ENCODE results near the gene SSUH2.
"Not testable (repeated sequence)": the region's sequence is repeated elsewhere in the genome, so short reads cannot be mapped to it uniquely, and the experiment has no call there.

SSUH2 gene

DNA sequence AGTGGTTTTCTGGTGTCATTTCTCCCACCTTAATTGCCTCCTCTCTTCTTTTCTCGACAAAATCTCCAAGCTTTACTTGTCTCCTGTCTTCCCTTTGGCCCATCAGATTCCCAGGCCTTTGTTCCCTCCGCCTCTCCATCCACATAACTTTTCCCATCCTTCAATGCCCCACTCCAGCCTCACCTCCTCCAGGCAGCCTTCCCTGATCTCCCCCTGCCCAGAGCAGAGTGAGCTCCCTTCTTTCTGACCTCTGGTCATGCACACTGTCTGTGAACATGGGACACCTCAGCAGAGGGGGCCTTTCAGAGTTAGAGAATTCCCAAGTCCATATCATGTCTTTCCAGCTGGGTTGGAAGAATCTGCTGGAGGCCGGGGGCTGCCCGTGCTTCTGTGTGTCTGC is 14.6 kb upstream of the SSUH2 start:
- DNase-seq (ENCODE audit: low read depth in 2 of 2) = no peak

DNA sequence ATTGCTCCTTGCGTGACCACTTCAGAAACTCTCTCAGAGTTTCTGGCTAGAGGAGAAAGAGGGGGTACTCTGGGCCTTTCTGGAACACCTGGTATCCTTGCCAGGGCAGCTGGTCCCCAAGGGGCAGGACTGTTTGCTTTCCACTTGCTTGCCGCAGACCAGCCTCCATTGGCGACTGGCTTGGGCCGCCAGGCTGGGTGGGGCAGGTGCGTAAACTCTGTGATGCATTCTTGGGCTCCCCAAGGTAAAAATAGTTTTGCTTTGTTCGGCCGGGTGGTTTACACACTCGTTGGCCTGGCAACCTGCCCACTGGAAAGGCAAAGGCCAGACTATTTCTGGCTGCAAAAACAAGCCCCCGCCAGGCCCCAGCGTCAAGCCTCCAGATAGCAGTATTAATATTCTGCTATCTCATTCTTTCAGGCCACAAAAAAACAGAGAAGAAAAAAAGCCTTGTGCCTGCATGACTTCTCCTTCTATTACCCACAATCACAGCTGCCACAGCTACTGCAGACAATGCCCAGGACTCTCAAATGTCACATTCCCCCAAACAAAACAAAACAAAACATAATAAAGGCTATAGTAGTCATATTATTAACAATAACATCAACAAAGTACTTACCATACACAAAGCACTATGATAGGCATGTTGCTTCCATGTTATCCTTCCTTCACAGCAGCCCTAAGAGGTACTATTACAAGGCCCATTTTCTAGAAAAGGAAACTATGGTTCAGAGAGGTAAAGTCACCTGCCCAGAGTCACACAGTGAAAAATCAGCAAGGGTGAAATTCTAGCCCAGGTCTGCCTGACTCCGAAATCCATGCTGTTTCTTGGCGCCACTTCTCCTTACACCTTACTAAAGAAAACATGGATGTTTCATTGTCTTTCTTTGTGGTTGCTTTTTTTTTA is 14.0 kb upstream of the SSUH2 start:
- DNase-seq (ENCODE audit: low read depth in 2 of 2) = no peak

DNA sequence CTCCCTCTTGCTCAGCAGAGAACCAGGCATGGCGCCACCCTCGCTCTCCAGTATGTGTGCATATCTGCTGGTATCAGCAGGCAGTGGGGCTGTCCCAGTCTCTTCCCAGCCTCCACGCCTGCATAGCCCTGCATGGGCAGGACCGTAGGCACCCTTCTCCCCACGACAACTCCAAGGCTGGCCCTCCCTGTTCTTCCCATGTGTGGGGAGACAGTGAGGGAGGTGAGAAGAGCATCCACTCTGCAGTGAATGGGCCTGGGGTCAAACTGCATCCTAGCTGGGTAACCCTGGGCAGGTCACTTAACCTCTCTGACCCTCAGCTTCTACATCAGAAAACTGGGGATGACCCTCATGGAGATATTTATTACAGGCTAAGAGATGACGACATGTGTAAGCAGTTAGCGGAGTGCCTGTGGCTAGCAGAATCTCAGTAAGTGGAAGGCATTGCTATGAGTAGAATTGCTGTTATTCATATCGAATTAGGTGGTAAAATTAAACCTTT is 13.3 kb upstream of the SSUH2 start:
- no peak for DNase-seq (ENCODE audit: low read depth in 2 of 2)

DNA sequence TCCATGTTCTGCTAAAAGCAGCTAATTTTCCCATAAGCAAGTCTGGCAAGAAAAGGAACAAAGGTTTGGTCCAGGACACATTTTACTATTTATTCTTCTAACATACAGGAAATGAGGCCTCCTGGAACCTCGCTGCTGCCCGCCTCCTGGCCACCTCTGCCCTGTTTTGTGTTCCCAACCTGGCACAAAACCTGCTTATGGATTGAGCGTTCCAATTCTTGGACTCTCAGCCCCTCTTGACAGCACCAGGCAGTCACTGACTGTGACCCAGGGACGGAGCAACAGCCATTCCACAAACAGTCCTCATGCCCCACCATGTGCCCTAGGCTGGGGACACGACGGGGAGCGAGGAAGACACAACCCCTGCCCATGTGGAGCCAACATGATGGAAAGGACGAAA is 11.6 kb upstream of the SSUH2 start:
- DNase-seq (ENCODE audit: low read depth in 2 of 2) = no peak

DNA sequence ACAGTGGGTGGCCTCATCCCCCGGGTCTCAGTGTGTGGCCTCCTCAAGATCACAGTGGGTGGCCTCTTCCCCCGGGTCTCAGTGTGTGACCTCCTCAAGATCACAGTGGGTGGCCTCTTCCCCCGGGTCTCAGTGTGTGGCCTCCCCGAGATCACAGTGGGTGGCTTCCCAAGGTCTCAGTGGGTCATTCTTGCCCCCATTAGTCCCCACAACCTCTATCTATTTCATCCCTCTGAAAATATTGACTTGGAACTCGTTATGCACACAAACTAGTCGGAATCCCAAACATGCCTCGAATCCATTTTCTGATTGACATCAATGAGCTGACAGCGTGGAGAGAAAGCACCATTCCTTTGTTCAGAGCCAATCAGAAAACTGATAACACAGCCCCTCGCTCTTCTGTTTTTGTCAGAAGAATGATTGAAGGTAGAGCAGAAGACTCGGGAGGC is 10.8 kb upstream of the SSUH2 start:
- DNase-seq (ENCODE audit: low read depth in 2 of 2) = no peak

DNA sequence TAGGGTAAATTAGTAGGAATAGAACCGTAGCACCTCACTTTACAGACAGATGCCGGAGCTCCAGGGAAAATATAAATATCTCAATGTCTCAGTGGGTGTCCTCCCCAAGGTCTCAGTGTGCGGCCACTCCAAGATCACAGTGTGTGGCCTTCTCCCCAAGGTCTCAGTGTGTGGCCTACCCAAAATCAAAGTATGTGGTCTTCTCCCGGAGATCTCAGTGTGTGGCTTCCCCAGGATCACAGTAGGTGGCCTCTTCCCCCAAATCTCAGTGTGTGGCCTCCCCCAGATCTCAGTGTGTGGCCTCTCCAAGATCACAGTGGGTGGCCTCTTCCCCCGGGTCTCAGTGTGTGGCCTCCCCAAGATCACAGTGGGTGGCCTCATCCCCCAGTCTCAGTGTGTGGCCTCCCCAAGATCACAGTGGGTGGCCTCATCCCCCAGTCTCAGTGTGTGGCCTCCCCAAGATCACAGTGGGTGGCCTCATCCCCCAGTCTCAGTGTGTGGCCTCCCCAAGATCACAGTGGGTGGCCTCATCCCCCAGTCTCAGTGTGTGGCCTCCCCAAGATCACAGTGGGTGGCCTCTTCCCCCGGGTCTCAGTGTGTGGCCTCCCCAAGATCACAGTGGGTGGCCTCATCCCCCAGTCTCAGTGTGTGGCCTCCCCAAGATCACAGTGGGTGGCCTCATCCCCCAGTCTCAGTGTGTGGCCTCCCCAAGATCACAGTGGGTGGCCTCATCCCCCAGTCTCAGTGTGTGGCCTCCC is 10.2 kb upstream of the SSUH2 start:
- DNase-seq (ENCODE audit: low read depth in 2 of 2) = not testable (repeated sequence)

DNA sequence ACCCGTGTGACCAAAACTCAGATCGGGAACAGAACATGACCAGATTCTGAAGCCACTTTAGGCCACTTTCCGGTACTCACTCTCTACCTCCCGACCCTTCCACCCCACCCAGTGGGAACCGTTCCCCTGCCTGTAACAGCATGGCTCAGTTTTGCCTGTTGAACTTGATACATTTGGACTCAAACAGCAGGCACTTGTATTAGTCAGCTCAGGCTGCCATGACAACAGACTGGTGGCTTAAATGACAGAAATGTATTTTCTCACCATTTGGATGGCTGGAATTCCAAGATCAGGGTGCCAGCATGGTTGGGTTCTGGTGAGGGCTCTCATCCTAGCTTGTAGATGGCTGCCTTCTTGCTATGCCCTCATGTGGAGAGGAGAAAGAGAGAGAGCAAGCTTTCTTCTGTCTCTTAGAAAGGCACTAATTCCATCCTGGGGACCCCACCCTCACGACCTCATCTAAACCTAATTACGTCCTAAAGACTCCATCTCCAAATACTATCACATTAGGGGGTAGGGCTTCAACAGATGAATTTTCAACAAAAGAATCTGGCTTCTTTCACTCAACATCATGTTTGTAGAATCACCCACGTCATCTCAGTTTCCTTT is 9.3 kb upstream of the SSUH2 start:
- no peak for DNase-seq (ENCODE audit: low read depth in 2 of 2)

DNA sequence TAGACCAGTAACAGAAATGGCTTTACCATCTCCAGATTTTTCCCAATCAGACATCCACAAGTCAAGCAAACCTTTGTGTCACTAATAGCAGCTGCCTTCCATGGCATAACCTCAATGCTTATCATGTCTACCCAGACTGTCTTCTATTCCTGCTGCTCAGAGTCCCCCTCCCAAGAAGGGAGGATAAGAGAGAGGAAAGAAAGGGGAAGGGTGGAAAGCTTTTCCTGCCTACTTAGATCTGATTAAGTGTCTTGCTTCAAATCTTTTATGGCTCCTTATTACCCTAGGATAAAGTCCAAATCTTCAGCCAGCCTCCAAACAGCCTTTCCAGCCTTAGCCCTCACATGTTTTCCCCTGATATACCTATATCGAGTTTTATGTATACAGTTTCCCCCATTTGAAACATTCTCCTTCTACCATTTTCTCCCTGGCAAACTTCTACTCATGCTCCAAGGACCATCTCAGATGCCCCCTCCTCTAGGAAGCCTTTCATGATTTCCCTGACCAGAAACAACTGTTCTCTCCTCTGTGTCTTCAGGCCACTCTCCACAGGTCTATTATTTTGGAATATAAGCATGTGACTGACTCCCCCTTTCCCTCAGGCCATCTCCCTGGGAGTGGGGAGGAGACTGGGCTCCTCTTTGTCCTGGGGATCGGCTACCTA is 7.9 kb upstream of the SSUH2 start:
- DNase-seq (ENCODE audit: low read depth in 2 of 2) = no peak

DNA sequence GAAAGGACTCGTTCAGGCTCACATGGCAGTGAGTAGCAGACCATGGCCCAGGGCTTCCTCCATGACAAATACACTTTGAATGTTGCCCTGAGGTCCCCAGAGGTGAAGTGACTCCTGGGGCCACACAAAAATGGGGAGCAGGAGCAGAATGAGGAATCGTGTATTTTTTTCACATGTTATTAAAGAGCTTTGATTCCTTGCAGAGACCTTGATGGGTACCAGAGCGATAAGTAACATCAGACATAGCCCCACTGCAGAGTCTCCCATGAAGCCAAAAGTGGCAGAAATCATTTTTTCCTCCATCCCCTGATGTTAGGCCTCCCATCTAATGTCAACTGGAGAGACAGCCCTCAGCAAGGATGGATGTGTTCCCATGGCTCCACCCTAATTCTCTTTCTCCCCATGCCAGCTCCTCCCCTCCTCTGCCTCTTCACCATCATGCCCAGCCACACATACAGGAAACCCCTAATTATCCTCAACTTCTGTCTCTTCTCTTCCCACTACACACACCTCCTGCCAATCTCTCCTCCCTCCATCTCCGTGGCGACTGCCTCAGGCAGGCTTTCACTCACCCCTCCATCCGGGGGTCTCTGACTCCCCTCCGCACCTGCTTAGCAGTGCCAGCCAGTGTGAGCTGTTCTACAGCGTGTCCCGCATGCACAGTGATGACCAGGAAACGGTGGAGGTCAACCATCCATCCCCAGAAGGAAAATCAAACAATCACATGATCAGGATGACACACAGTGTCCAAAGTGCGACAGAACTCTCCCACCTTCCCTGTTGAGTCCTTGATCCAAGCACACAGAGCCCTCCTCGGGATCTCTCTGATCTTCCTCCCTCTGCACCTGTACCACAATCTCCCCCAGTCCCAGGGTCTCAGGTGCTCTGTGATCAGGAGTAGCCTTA is 7.1 kb upstream of the SSUH2 start:
- no peak for DNase-seq (ENCODE audit: low read depth in 2 of 2)

DNA sequence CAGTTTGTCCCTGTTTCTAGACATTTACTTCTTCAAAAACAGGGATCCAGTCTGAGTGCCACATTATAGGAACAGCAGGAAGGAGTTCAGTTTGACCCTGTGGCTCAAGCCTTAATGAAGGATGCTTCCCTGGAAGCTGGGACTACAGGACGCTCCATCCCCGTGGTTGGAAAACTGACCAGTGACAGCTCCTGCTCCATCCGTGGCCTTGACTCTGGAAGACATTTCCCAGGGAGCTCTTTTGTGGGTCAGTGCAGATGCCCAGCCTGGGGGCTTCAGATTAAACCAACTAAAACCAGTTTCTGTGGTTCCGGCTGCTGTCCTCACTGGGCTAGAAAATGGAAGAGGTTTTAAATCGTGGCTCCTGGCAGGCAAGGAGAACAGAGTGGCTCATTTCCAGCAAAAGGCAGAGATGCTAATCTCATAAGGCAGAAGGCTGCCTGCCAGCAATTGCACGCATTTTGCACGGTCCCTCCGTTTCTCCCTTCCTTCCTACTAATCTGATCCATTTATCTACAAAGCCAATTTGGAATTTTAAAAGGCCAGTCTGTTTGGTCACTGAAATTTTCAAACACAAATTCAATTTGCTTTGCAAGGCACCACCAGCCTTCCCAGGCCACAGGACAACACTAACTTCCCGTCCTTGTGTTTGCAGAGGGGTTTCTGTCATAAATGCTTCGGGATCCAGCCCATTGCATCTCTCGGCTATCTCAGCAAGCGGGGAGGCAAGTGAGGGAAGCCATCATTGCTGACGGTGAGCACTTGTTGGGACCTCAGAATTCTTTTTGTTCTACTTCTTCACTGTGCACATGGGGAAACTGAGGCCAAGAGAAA is 6.2 kb upstream of the SSUH2 start:
- no peak for DNase-seq (ENCODE audit: low read depth in 2 of 2)

DNA sequence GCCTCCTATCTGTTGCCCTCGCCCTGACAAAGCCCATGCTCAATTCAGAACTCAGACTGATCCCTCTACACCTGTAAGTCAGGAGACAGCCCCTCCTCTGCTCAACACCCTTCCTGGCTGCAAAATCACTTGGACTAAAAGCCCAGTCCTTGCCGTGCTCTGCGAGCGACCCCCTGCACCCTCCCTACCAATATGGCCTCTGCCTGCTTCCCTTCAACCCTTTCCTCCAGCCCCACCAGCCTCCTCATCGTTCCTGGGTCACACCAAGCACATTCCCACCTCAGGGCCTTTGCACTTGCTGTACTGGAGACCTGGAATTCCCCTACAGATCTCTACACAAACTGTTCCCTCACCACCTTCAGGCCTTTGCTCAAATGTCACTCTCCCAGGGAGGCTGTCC is 5.2 kb upstream of the SSUH2 start:
- DNase-seq (ENCODE audit: low read depth in 2 of 2) = no peak

DNA sequence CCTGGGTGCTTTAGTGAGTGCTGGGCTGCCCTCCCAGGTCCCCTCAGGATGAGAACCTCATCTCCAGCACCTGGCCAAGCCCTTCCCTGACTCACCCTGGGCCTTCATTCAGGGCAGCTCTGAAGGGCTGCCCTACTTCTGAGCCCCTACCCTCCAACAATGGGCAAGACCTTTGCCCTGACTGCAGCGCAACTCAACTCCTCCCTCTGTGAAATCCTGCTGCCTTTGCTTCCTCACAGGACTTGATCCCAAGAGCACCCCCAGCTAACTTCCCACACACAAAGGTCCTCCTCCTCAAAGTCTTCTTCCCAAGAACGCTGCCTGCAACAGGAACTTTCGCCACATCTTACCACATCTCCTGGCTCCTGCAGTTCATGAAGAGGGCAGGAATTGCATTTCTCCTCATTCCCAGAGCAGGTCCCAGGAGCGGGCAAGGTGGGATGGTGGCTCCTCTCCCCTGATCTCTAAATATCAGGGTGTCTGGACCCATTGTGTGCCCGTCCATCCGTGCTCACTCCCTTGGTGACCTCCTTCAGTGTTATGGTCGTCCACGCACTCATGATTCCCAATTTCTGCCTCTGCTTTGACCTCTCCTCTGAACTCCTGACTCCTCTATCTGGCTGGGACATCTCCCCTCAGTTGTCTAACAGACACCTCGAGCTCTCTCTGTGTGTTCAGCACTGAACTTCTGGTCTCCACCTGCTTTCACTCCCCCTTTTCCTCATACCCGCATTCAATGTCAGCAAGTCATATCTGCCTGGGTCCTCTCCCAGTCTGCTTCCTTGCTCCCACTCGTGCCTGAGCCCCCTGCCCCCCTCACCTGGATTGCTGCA is 4.5 kb upstream of the SSUH2 start:
- DNase-seq (ENCODE audit: low read depth in 2 of 2) = no peak

DNA sequence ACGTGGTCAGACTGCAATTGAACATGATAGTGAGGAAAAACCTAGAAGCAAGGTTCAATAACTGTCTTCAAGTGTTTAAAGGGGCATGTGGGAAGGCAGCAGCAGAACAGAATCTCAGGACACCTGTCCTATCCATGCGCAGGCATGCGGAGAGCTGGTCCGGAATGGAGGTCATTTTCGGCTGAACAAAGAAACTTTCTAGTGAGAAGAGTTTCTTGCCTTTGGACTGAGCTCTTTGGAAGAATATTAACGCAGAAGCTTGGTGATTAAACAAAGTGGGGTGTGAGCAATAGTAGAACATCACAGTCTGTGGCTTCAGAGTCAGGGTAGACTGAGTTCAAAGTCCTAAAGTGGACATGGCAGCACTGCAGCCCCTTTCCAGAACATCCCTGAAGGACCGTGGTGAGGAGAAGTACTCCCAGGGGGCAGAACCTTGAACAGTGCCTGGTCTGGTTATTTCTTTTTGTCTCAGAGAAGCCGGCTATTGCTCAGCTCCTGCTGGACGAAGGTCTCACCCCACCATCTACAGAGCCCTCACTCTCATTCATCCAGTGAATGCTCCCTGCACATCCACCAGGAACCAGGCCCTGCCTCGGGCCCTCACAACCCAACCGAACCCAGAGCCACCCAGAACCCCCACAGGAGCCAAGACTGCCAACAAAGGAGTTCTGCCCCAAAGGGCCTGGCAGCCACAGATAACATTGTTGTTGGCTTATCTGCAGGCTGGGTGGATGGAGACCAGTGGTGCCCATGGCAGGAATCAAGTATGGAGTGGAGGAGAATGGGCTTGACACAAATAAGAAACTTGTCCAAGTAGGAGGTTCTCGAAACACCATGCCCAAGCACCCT is 2.8 kb upstream of the SSUH2 start:
- no peak for DNase-seq (ENCODE audit: low read depth in 2 of 2)

DNA sequence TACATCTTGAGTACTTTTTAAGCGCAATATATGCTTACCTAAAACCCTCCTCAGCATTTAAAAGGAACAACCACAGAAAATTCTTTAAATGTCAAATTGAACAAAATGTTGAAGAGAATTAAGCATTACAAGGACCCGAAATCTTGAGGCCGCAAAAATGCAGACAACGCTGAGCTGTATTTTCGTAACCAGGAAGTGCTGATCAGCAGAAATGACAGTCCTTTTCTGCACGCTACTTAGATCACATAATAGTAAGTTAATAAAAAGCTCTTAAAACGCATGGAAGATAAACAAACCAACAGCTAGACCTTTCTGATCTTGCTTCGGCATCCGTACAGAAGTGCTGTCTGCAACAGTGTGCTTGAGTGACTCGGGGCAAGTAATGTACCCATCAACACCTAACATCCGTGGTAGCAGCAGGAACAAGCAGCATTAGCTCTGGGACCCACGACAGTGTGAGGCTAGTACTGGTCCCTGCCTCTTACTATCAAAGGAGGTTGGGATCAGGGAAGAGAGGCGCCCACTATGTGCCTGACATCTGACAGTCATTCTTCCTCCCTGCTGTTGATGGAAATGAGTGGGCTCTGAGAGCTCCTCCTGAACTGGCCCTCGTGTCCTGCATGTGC is 1.8 kb upstream of the SSUH2 start:
- DNase-seq (ENCODE audit: low read depth in 2 of 2) = no peak

DNA sequence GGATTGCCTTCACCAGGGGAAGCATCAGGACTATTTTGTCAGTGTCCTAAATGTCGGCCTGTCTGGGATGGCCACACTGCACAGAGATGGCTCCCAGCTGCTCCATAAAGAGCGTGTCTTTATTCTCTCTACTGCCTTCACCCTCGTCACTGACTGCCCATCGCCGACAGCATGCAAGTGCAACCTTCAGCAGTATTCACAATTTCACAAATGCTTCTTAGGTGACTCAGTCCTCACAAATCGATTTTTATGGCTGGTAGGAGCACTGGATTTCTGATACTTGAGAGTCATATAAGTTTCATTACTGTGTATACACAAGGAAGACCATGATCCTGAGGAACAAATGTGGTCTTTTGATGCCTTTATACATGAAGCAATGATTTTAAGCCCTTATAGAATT is 1.1 kb upstream of the SSUH2 start:
- DNase-seq (ENCODE audit: low read depth in 2 of 2) = no peak

DNA sequence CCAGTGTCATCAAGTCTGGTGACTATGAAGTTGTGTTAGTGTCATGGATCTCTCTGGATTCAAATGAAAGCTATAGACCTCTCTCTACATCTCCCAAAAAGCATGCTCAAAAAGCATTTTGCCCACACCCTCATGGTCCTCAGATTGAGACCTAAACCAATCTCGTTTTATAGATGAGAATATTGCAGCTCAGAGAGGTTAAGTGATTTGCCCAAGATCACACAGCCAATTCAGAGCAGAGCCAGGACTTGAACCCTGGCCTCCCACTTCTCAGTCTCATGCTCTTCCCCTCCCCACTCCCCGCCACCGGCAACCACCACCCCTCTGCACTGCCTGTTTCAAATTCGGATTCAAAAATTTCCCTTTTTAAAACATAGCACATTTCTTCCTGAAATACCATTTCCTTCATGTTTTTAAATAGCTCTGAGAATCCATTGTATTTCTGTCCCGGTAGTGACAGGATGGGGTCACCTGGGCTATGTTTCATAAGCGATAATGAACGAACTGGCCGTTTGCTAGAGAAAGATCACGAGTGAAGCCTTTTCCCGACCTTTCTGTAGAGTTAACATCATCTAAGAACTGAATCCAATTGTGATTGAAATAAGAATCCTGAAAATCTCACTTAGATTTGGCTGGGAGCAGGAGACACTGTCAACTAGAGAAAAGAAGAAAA is 769 bp downstream of the SSUH2 start:
- DNase-seq (ENCODE audit: low read depth in 2 of 2) = no peak

DNA sequence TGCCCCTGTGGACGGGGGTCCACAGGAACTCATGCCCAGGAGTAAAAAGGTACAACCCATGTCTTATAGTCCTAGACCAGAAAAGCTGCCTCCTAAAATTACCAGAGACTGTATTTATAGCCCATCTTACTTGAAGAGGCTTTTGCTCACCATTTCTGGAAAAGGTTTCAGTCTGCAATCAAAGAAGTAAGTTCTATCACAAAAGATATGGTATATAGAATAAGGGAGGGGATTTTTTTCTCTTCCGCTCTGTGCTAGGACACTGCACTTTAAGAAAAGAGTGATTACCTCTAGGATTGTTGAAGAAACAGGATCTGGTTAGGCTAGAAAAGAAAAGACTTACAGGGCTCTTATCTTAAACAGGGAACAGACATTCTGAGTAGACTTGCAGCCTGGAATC is 2.6 kb downstream of the SSUH2 start:
- DNase-seq (ENCODE audit: low read depth in 2 of 2) = no peak
